Activated CD4-positive, alpha-beta memory T cell treated with anti-CD3 and anti-CD28 coated beads for 36 hours (primary cell): ENCODE measurements around the gene DBF4B. TPM values are rescaled to one million over a fixed set of nuclear protein-coding genes. Genes with fewer than 3 reads are reported as not detected.

Experiments used
- CTCF ChIA-PET: fragments of 350-600 bp; sonication (Branson Sonifier 250); formaldehyde crosslinking; loops from one replicate; lab custom pipeline; 2021; ENCODE audit warnings: antibody characterized with exemption, inconsistent platforms; lab: Charles Lee
- POLR2A ChIA-PET: fragments of 350-600 bp; sonication (Branson Sonifier 250); formaldehyde crosslinking; loops from one replicate; lab custom pipeline; 2021; ENCODE audit warnings: antibody characterized with exemption; lab: Charles Lee
- DNase-seq: peaks from one replicate; pipeline ENCODE4 v3.0.0-alpha.2; 2020
- H3K27ac Mint-ChIP-seq: one replicate; pipeline ENCODE4 v1.8.0; 2021; ENCODE audit warnings: mixed read lengths
- H3K27me3 Mint-ChIP-seq: one replicate; pipeline ENCODE4 v1.8.0; 2021; ENCODE audit warnings: mixed read lengths
- H3K36me3 Mint-ChIP-seq: one replicate; pipeline ENCODE4 v1.8.0; 2021; ENCODE audit warnings: mixed read lengths
- H3K4me1 Mint-ChIP-seq: one replicate; pipeline ENCODE4 v1.8.0; 2021; ENCODE audit warnings: low read depth, mixed read lengths
- H3K4me3 Mint-ChIP-seq: one replicate; pipeline ENCODE4 v1.8.0; 2021; ENCODE audit warnings: mild to moderate bottlenecking, mixed read lengths
- H3K9me3 Mint-ChIP-seq: one replicate; pipeline ENCODE4 v1.8.0; 2021; ENCODE audit warnings: mixed read lengths
- intact Hi-C: fragments of 100-400 bp; cut with micrococcal nuclease; formaldehyde crosslinking; loops from one replicate; pipeline ENCODE4 v1.15.1; 2023
- total RNA-seq, 2 experiments: library from RNA; stranded (reverse); gene quantifications; one replicate each; pipeline ENCODE4 v1.2.3, GENCODE V29; 2021

The DBF4B gene
- total RNA-seq, 2 experiments from 2014 or later = 25.9 to 27.9 TPM

GRCh38 chr17:44775136-44775837 is 66.8 kb downstream of the DBF4B start:
- peaks cover 5% of the 10 kb centered on the region for H3K27me3 Mint-ChIP-seq
- ChIA-PET POLR2A (interaction anchor here (0.8 to 1.1 kb wide), 3 partner anchors 87 to 90 kb away, joined by 3 read pairs; no protein-coding TSS in a partner anchor), CTCF (interaction anchor here (0.7 to 6.6 kb wide), 24 partner anchors 9 to 423 kb away, joined by 3 to 80 read pairs (median 4); partner anchors contain the start of genes ACBD4, DBF4B, EFTUD2 and HIGD1B)
- peak overlapping the region; percentile 80 for H3K4me3 Mint-ChIP-seq
- H3K36me3 Mint-ChIP-seq = no peaks in the 10 kb centered on the region
- H3K4me1 Mint-ChIP-seq = peaks cover 5% of the 10 kb centered on the region
- H3K9me3 Mint-ChIP-seq = no peaks in the 10 kb centered on the region
- H3K27ac Mint-ChIP-seq = peak overlapping the region; percentile 42
- intact Hi-C loops = loop anchor here (1.0 to 5.0 kb wide), 5 partner anchors 54 to 358 kb away; partner anchors contain the start of gene PLCD3
- DNase-seq = no peak

DNA sequence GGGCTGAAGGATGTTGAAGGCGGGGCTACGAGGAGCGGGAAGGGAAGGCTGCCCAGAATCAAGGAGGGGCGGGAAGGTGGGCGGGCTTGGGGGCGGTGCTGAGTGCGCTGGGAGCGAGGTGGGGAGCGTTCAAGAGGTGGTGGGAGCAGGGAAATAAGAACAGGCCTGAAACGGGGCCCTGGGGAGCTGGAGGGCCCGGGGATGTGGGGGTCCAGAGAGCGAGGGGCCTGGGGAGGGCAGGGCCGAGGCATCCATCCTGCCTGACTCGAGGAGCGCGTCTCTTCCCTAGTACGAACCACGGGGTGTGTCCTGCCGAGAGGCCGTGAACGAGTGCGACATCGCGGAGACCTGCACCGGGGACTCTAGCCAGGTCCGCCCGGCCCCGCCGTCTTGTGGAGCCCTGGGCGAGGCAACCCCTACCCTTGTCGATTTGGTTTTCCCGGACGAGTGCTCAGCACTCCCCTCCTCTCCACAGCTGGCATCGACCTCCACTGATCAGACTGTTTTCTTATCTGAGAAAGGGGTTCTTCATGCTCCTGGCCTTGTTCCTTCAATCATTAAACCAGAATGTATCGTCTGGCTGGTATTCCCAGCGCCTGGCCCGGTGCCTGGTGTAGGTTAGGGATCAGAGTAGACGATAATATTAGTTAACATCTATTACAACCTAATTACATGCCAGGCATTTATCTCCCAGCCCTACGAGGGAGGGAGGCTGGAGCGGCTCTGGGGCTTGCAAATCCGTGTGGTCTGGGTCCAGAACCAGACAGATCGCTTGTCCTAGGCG is 67.6 kb downstream of the DBF4B start:
- Mint-ChIP-seq H3K4me1 (peaks cover 5% of the 10 kb centered on the region), H3K27me3 (peaks cover 5% of the 10 kb centered on the region), H3K36me3 (no peaks in the 10 kb centered on the region), H3K27ac (no peak overlapping the region), H3K4me3 (peak overlapping the region; percentile 80), H3K9me3 (no peaks in the 10 kb centered on the region)
- POLR2A ChIA-PET = interaction anchor here (0.8 to 1.1 kb wide), 3 partner anchors 86 to 90 kb away, joined by 3 read pairs; no protein-coding TSS in a partner anchor
- intact Hi-C loops = loop anchor here (1.0 to 5.0 kb wide), 5 partner anchors 53 to 357 kb away; partner anchors contain the start of gene PLCD3
- DNase-seq = peak; percentile 98
- CTCF ChIA-PET = interaction anchor here (0.7 to 6.6 kb wide), 23 partner anchors 9 to 422 kb away, joined by 3 to 125 read pairs (median 4); partner anchors contain the start of genes ACBD4, DBF4B, EFTUD2 and HIGD1B

DNA sequence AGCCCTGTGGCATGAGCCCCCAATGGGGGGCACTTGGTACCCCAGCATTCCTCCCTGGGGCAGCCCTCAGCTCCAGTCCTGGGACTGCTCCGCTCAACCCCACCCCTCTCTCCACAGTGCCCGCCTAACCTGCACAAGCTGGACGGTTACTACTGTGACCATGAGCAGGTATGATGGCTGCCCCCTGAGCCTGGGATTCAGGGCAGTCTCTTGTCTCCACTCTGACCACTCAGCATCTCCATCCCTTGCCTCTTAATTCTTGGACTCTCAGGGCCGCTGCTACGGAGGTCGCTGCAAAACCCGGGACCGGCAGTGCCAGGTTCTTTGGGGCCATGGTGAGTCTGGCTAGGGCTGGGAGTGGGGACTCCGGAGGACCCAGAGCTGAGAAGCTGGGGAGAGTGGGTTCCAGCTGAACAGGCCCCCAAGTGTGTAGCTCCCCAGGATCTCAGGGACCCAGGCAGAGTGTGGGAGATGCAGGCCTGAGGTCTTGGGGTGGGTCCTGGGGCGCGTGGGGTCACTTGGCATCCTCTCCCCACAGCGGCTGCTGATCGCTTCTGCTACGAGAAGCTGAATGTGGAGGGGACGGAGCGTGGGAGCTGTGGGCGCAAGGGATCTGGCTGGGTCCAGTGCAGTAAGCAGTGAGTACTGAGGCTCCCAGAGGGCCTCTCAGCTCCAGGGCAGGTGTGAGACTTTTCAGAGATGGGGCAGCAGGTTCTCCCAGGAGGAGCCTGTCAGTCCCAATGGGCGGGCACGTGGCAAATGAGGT is 68.3 kb downstream of the DBF4B start:
- Mint-ChIP-seq H3K27ac (no peak overlapping the region), H3K4me1 (peaks cover 5% of the 10 kb centered on the region), H3K36me3 (no peaks in the 10 kb centered on the region), H3K4me3 (no peak overlapping the region), H3K27me3 (peaks cover 5% of the 10 kb centered on the region), H3K9me3 (no peaks in the 10 kb centered on the region)
- intact Hi-C loops = loop anchor here (5.0 kb wide), 1 partner anchor 245 kb away; no protein-coding TSS in a partner anchor
- DNase-seq = no peak
- CTCF ChIA-PET = interaction anchor here (0.6 to 5.7 kb wide), 8 partner anchors 14 to 357 kb away, joined by 3 to 125 read pairs (median 4); no protein-coding TSS in a partner anchor
- POLR2A ChIA-PET = no interaction called here

DNA sequence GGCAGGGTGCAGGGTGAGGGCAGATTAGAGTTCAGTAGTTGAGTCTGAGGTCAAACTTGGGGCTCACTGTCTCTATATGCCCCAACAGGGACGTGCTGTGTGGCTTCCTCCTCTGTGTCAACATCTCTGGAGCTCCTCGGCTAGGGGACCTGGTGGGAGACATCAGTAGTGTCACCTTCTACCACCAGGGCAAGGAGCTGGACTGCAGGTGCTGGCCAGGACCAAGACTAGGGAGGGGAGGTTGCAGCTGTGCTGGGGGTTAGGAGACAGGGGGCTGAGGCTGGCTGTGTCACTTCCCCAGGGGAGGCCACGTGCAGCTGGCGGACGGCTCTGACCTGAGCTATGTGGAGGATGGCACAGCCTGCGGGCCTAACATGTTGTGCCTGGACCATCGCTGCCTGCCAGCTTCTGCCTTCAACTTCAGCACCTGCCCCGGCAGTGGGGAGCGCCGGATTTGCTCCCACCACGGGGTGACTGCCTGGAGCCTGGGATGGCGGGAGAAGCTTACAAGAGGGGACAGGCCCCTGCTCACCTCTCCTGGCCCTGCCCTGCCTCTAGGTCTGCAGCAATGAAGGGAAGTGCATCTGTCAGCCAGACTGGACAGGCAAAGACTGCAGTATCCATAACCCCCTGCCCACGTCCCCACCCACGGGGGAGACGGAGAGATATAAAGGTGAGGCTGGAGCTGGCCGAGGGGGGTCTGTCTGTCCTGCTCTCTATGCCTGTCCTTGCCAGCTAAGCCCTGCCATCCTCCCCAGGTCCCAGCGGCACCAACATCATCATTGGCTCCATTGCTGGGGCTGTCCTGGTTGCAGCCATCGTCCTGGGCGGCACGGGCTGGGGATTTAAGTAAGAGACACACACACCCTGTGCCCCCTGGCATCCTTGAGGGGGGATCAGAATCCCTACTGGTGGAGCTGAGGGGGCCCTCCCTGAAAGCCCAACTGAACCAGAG is 69.2 kb downstream of the DBF4B start:
- Mint-ChIP-seq H3K9me3 (no peaks in the 10 kb centered on the region), H3K36me3 (no peaks in the 10 kb centered on the region), H3K4me1 (peaks cover 5% of the 10 kb centered on the region), H3K4me3 (no peak overlapping the region), H3K27me3 (peaks cover 5% of the 10 kb centered on the region), H3K27ac (no peak overlapping the region)
- ChIA-PET CTCF (interaction anchor here (0.6 to 5.7 kb wide), 16 partner anchors 23 to 322 kb away, joined by 3 to 125 read pairs (median 4); partner anchors contain the start of gene C1QL1), POLR2A (no interaction called here)
- no peak for DNase-seq
- intact Hi-C loops = loop anchor here (5.0 kb wide), 1 partner anchor 245 kb away; no protein-coding TSS in a partner anchor

DNA sequence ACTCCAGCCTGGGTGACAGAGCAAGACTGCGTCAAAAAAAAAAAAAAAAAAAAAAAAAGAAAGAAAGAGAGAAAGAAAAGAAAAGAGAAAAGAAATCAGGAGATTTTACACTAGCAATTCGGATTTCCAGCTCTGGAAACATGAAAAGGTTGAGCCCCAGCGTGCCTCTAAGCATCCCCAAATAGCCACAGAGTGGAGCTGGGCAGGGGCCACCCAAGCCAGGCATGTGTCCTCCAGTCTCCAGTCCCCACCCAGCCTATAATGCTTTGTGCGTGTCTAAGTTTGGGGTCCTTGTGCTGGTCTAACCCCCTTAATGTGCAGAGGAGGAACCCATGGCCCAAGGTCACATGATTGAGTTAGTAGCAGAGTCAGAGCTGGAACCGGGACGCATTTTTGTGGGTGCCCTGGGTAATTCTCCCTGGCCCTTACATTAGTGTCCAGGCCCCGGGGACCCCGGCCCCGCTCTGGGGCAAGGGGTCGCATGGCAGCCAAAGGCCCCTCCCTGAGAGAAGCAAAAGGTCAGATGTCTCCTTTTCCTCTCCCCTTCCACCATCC is 70.3 kb downstream of the DBF4B start:
- peaks cover 5% of the 10 kb centered on the region for H3K4me1 Mint-ChIP-seq
- CTCF ChIA-PET = interaction anchor here (0.5 to 5.7 kb wide), 23 partner anchors 9 to 433 kb away, joined by 3 to 125 read pairs (median 3); partner anchors contain the start of genes C1QL1 and GRN
- H3K27ac Mint-ChIP-seq = no peak overlapping the region
- H3K36me3 Mint-ChIP-seq = no peaks in the 10 kb centered on the region
- POLR2A ChIA-PET = no interaction called here
- H3K9me3 Mint-ChIP-seq = no peaks in the 10 kb centered on the region
- peaks cover 5% of the 10 kb centered on the region for H3K27me3 Mint-ChIP-seq
- H3K4me3 Mint-ChIP-seq = no peak overlapping the region
- intact Hi-C loops = loop anchor here (1.0 to 5.0 kb wide), 2 partner anchors 87 to 244 kb away; no protein-coding TSS in a partner anchor
- DNase-seq = no peak

DNA sequence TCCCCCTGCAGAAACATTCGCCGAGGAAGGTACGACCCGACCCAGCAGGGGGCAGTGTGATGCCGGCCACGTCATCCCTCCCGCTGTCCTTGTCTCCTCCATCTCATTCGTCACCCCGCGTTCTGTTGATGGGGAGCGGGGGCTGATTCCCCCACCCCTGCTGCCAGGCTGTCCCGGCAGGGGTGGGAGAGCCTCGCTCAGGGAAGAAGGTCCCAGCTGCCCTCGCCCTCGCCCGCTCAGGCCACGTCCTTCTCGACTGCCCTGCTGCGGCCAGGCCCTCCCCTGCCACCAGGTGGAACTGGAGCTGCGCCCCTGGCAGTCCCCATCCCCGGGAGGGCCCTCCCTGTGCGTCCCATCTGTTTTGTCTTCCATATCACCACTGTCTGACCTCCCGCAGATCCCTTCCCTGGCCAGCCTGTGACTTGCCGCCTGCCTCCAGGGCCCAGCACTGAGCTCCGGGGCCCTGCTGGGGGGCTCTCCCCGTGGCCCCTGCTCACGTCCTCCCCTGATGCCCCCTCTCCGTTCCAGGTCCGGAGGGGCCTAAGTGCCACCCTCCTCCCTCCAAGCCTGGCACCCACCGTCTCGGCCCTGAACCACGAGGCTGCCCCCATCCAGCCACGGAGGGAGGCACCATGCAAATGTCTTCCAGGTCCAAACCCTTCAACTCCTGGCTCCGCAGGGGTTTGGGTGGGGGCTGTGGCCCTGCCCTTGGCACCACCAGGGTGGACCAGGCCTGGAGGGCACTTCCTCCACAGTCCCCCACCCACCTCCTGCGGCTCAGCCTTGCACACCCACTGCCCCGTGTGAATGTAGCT is 71.0 kb downstream of the DBF4B start:
- peak overlapping the region; percentile 26 for H3K4me3 Mint-ChIP-seq
- CTCF ChIA-PET = interaction anchor here (0.5 to 5.7 kb wide), 29 partner anchors 10 to 434 kb away, joined by 3 to 125 read pairs (median 3); partner anchors contain the start of genes DBF4B, GRN and HIGD1B
- H3K4me1 Mint-ChIP-seq = peaks cover 5% of the 10 kb centered on the region
- POLR2A ChIA-PET = no interaction called here
- DNase-seq = peak; percentile 89
- peaks cover 5% of the 10 kb centered on the region for H3K27me3 Mint-ChIP-seq
- intact Hi-C loops = loop anchor here (1.0 to 5.0 kb wide), 2 partner anchors 86 to 243 kb away; no protein-coding TSS in a partner anchor
- H3K36me3 Mint-ChIP-seq = no peaks in the 10 kb centered on the region
- no peaks in the 10 kb centered on the region for H3K9me3 Mint-ChIP-seq
- H3K27ac Mint-ChIP-seq = no peak overlapping the region

DNA sequence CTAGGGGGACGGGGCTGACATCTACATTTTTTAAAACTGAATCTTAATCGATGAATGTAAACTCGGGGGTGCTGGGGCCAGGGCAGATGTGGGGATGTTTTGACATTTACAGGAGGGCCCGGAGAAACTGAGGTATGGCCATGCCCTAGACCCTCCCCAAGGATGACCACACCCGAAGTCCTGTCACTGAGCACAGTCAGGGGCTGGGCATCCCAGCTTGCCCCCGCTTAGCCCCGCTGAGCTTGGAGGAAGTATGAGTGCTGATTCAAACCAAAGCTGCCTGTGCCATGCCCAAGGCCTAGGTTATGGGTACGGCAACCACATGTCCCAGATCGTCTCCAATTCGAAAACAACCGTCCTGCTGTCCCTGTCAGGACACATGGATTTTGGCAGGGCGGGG is 71.7 kb downstream of the DBF4B start:
- H3K36me3 Mint-ChIP-seq = no peaks in the 10 kb centered on the region
- peaks cover 3% of the 10 kb centered on the region for H3K4me1 Mint-ChIP-seq
- intact Hi-C loops = no loop called here
- no peak overlapping the region for H3K4me3 Mint-ChIP-seq
- POLR2A ChIA-PET = no interaction called here
- H3K27ac Mint-ChIP-seq = no peak overlapping the region
- H3K9me3 Mint-ChIP-seq = no peaks in the 10 kb centered on the region
- peaks cover 5% of the 10 kb centered on the region for H3K27me3 Mint-ChIP-seq
- CTCF ChIA-PET = interaction anchor here (0.6 to 5.7 kb wide), 14 partner anchors 12 to 319 kb away, joined by 3 to 125 read pairs (median 4); no protein-coding TSS in a partner anchor
- no peak for DNase-seq

DNA sequence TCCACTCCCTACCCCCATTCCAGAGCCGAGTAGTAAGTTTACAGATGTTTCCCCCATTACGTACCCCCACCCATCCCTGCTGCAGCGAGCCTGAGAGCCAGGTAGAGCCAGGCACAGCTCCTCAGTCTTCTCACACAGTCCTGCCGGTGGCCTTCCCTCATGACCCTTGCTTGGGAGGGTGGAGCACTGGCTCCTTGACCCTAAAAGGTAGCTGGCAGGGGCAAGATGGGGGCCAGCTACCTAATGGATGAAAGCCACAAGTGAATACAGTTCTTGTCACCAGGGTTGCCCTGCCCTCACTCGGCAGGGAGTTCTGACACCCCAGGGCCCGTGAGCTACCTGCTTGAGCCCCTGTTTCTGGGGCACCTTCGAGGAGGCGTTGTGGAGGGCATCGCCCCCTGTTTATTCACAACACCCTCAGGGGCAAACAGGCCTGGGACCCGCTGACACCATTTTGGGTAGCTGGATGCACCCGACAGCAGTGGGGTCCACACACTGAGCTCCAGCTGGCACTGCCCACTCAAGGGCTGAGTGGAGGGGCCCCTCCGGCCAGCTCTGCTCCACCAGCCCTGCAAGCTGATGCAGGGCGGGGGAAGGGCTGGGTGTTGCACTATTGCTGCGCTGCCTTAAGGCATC is 72.5 kb downstream of the DBF4B start:
- DNase-seq = no peak
- H3K27ac Mint-ChIP-seq = no peak overlapping the region
- no peaks in the 10 kb centered on the region for H3K9me3 Mint-ChIP-seq
- peaks cover 5% of the 10 kb centered on the region for H3K27me3 Mint-ChIP-seq
- POLR2A ChIA-PET = no interaction called here
- intact Hi-C loops = no loop called here
- H3K4me1 Mint-ChIP-seq = peaks cover 3% of the 10 kb centered on the region
- no peak overlapping the region for H3K4me3 Mint-ChIP-seq
- H3K36me3 Mint-ChIP-seq = no peaks in the 10 kb centered on the region
- CTCF ChIA-PET = interaction anchor here (1.0 to 5.7 kb wide), 3 partner anchors 84 to 355 kb away, joined by 3 to 125 read pairs (median 3); partner anchors contain the start of gene ACBD4
